GM23338 (cell line): ENCODE measurements around the gene GBP7. TPM values are rescaled to one million over a fixed set of nuclear protein-coding genes. Genes with fewer than 3 reads are reported as not detected.

ENCODE experiments used
- ATAC-seq: fragments of 200-7000 bp; cut with Tn5 transposase; 3 replicates; pipeline ENCODE4 v1.9.1; 2020
- DNase-seq: peaks from one replicate; pipeline ENCODE4 v3.0.0-alpha.2; 2015; ENCODE audit warnings: low spot score
- H2AFZ ChIP-seq: fragments of 200-600 bp; sonication (generic); 2 replicates; pipeline ENCODE4 v1.8.0; 2016; ENCODE audit warnings: antibody characterized with exemption, mild to moderate bottlenecking, moderate library complexity
- H3F3A ChIP-seq: fragments of 200-600 bp; sonication (generic); replicated peaks from 2 replicates; pipeline ENCODE4 v1.8.0; 2017; ENCODE audit warnings: antibody characterized with exemption, mixed run types, low read depth
- H3K27ac ChIP-seq: fragments of 200-600 bp; sonication (generic); 2 replicates; pipeline ENCODE4 v1.6.1; 2016; ENCODE audit warnings: low read depth
- H3K27me3 ChIP-seq: fragments of 200-600 bp; sonication (generic); 2 replicates; pipeline ENCODE4 v1.8.0; 2016; ENCODE audit warnings: mild to moderate bottlenecking, mixed run types, moderate library complexity; ENCODE audit not compliant: insufficient read depth
- H3K36me3 ChIP-seq: fragments of 200-600 bp; sonication (generic); 2 replicates; pipeline ENCODE4 v1.8.0; 2016; ENCODE audit warnings: mild to moderate bottlenecking; ENCODE audit not compliant: insufficient read depth
- H3K4me1 ChIP-seq: fragments of 200-600 bp; sonication (generic); 2 replicates; pipeline ENCODE4 v1.8.0; 2016; ENCODE audit warnings: mild to moderate bottlenecking, moderate library complexity; ENCODE audit not compliant: insufficient read depth
- H3K4me2 ChIP-seq: fragments of 200-600 bp; sonication (generic); 2 replicates; pipeline ENCODE4 v1.7.1; 2017; ENCODE audit warnings: mixed run types
- H3K4me3 ChIP-seq: fragments of 200-600 bp; sonication (generic); 2 replicates; pipeline ENCODE4 v1.6.1; 2016; ENCODE audit warnings: mixed run types
- H3K79me2 ChIP-seq: fragments of 200-600 bp; sonication (generic); replicated peaks from 2 replicates; pipeline ENCODE4 v1.8.0; 2017; ENCODE audit warnings: mild to moderate bottlenecking; ENCODE audit not compliant: insufficient read depth
- H3K9me2 ChIP-seq: fragments of 200-600 bp; sonication (generic); 2 replicates; pipeline ENCODE4 v1.8.0; 2017; ENCODE audit not compliant: insufficient read depth
- H4K20me1 ChIP-seq: fragments of 200-600 bp; sonication (generic); replicated peaks from 2 replicates; pipeline ENCODE4 v1.8.0; 2017; ENCODE audit warnings: mild to moderate bottlenecking; ENCODE audit not compliant: insufficient read depth
- H3K27ac Mint-ChIP-seq: 2 replicates; pipeline ENCODE4 v1.8.0; 2020; ENCODE audit warnings: inconsistent platforms, mild to moderate bottlenecking, moderate library complexity, mixed read lengths
- H3K27me3 Mint-ChIP-seq: 3 replicates; pipeline ENCODE4 v1.8.0; 2022; ENCODE audit warnings: low read depth, mild to moderate bottlenecking, moderate library complexity, mixed read lengths, inconsistent platforms; ENCODE audit not compliant: insufficient read depth, poor library complexity
- H3K36me3 Mint-ChIP-seq: 3 replicates; pipeline ENCODE4 v1.8.0; 2021; ENCODE audit warnings: low read depth, mild to moderate bottlenecking, inconsistent platforms, moderate library complexity, mixed read lengths
- H3K4me1 Mint-ChIP-seq: 3 replicates; pipeline ENCODE4 v1.8.0; 2020; ENCODE audit warnings: mild to moderate bottlenecking, inconsistent platforms, mixed read lengths
- H3K4me3 Mint-ChIP-seq: 3 replicates; pipeline ENCODE4 v1.8.0; 2021; ENCODE audit warnings: moderate library complexity, mild to moderate bottlenecking, inconsistent platforms, mixed read lengths
- H3K9me3 Mint-ChIP-seq: 3 replicates; pipeline ENCODE4 v1.8.0; 2020; ENCODE audit warnings: moderate library complexity, mild to moderate bottlenecking, inconsistent platforms, mixed read lengths
- CREB1 ChIP-seq: fragments of 250-450 bp; sonication (Bioruptor Pico); IDR thresholded peaks from 2 replicates; pipeline ENCODE4 v1.5.0; 2020; ENCODE audit warnings: low read depth, mild to moderate bottlenecking, moderate library complexity
- EZH2 ChIP-seq: fragments of 200-600 bp; sonication (generic); IDR thresholded peaks from one replicate; pipeline ENCODE4 v1.8.0; 2017; ENCODE audit warnings: antibody characterized with exemption, mild to moderate bottlenecking, low read depth; ENCODE audit not compliant: unreplicated experiment
- EZH2phosphoT487 ChIP-seq: fragments of 200-600 bp; sonication (generic); IDR thresholded peaks from one replicate; pipeline ENCODE4 v1.8.1; 2018; ENCODE audit warnings: antibody characterized with exemption; ENCODE audit not compliant: unreplicated experiment
- JUNB ChIP-seq: IDR thresholded peaks from one replicate; pipeline ENCODE4 v1.6.1; 2016; ENCODE audit warnings: antibody characterized with exemption; ENCODE audit not compliant: unreplicated experiment
- NANOG ChIP-seq: IDR thresholded peaks from 2 replicates; pipeline ENCODE4 v1.6.1; 2016; ENCODE audit warnings: antibody characterized with exemption, borderline replicate concordance
- POLR2AphosphoS5 ChIP-seq: IDR thresholded peaks from 2 replicates; pipeline ENCODE4 v1.6.1; 2016; ENCODE audit warnings: antibody characterized with exemption, low read depth
- STAT1 ChIP-seq: IDR thresholded peaks from one replicate; pipeline ENCODE4 v1.6.1; 2016; ENCODE audit warnings: antibody characterized with exemption; ENCODE audit not compliant: unreplicated experiment
- polyA plus RNA-seq: library from polyadenylated mRNA; unstranded; fragments of >200 nt; fragmentation: Nextera tagmentation; extraction: Ambion mirVana; gene quantifications from 2 replicates; pipeline ENCODE4 v1.2.1, GENCODE V29; 2016
- total RNA-seq: library from RNA; depleted of rRNA; stranded (reverse); fragments of >200 nt; shearing (Covaris generic); gene quantifications from 2 replicates; pipeline ENCODE4 v1.2.3, GENCODE V29; 2014
- TF ChIP-seq, protein P1 (sequence below), 2 experiments: fragments of 200-600 bp in 1 of 2; sonication (generic) in 1 of 2; conservative IDR thresholded peaks; 2 replicates each; pipeline versions ENCODE4 v1.5.1 to v1.6.1; 2016 to 2017; ENCODE audit warnings: antibody characterized with exemption in 2 of 2, low read depth in 2 of 2, mild to moderate bottlenecking in 2 of 2, moderate library complexity in 1 of 2
- TF ChIP-seq, protein P2 (sequence below): IDR thresholded peaks from one replicate; pipeline ENCODE4 v1.6.1; 2018; ENCODE audit warnings: antibody characterized with exemption; ENCODE audit not compliant: unreplicated experiment

GBP7 gene
- total and polyA plus RNA-seq, 2 experiments from 2014 or later: not detected

DNA sequence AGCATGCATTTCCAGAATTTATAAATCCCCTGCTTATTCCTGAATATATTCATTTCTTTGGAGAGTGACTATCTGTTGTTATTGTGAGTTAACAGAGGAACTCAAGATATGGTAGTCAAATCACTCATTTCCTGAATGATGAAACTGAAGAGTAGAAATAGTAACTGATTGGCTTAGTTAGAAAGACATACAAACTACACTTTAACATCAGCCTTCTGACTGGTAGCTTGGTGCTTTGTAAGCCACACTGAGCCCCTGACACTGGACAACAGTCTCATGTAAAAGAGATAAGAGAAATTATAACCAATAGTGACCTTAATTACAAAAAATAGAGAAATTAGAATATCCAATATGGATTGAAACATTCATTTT, 4.8 kb downstream of the GBP7 start (continued):
- TF ChIP-seq, protein P1, sequence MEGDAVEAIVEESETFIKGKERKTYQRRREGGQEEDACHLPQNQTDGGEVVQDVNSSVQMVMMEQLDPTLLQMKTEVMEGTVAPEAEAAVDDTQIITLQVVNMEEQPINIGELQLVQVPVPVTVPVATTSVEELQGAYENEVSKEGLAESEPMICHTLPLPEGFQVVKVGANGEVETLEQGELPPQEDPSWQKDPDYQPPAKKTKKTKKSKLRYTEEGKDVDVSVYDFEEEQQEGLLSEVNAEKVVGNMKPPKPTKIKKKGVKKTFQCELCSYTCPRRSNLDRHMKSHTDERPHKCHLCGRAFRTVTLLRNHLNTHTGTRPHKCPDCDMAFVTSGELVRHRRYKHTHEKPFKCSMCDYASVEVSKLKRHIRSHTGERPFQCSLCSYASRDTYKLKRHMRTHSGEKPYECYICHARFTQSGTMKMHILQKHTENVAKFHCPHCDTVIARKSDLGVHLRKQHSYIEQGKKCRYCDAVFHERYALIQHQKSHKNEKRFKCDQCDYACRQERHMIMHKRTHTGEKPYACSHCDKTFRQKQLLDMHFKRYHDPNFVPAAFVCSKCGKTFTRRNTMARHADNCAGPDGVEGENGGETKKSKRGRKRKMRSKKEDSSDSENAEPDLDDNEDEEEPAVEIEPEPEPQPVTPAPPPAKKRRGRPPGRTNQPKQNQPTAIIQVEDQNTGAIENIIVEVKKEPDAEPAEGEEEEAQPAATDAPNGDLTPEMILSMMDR (conservative IDR thresholded peaks at IDR 0.05; ENCODE audit: low read depth in 2 of 2): no peak
- TF ChIP-seq JUNB: no peak
- no peak for TF ChIP-seq POLR2AphosphoS5
- TF ChIP-seq STAT1: no peak
- TF ChIP-seq, protein P2, sequence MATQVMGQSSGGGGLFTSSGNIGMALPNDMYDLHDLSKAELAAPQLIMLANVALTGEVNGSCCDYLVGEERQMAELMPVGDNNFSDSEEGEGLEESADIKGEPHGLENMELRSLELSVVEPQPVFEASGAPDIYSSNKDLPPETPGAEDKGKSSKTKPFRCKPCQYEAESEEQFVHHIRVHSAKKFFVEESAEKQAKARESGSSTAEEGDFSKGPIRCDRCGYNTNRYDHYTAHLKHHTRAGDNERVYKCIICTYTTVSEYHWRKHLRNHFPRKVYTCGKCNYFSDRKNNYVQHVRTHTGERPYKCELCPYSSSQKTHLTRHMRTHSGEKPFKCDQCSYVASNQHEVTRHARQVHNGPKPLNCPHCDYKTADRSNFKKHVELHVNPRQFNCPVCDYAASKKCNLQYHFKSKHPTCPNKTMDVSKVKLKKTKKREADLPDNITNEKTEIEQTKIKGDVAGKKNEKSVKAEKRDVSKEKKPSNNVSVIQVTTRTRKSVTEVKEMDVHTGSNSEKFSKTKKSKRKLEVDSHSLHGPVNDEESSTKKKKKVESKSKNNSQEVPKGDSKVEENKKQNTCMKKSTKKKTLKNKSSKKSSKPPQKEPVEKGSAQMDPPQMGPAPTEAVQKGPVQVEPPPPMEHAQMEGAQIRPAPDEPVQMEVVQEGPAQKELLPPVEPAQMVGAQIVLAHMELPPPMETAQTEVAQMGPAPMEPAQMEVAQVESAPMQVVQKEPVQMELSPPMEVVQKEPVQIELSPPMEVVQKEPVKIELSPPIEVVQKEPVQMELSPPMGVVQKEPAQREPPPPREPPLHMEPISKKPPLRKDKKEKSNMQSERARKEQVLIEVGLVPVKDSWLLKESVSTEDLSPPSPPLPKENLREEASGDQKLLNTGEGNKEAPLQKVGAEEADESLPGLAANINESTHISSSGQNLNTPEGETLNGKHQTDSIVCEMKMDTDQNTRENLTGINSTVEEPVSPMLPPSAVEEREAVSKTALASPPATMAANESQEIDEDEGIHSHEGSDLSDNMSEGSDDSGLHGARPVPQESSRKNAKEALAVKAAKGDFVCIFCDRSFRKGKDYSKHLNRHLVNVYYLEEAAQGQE: no peak
- TF ChIP-seq EZH2: no peak
- TF ChIP-seq NANOG: no peak

DNA sequence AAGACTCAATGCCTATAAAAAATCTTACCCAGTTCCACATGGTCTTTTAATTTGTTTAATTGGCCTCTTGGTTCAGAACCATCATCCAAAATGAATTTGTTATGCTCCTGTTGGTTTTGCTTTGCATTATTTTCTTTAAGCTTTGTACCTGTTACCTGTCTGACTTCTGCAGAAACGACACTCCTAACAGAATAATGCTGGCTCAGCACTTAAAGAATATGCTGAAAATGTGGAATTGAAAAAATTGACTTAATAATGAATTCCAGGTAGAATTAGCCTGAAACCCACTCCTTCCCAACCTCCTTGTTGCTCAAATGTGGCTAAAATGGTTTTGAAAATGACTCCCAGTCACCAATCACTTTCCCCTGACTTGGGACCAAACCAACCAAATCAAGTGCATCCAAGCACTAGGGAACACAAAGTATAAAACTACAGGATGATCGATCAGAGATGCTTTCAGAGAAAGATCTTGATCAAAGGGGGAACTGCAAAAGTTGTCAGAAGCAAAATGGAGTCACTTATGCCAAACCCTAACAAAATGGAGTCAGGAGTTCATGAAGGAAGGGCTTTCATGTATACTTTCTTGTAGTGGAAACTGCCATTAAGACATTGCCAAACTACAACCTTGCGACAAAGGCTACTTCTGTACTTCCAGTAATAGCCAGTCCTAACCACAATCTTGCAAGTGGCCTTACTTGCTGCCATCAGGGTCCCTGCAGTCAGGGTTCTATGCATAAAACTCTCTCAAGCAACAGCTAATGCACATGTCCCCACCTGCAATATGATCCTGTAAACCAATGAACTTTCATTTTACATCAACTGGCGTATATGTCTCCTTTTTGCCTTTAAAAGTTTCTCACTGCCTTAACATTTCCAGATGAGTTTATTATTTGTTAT, 5.4 kb downstream of the GBP7 start:
- no peak overlapping the region for H3K27ac ChIP-seq
- no peak overlapping the region for H3K4me3 ChIP-seq
- H4K20me1 ChIP-seq: no peaks in the 10 kb centered on the region
- no peaks in the 10 kb centered on the region for H3K27me3 ChIP-seq
- H3K36me3 ChIP-seq: no peaks in the 10 kb centered on the region
- Mint-ChIP-seq H3K27ac (no peak overlapping the region), H3K27me3 (no peaks in the 10 kb centered on the region), H3K9me3 (no peaks in the 10 kb centered on the region), H3K4me1 (no peaks in the 10 kb centered on the region), H3K36me3 (no peaks in the 10 kb centered on the region), H3K4me3 (no peak overlapping the region)
- no peaks in the 10 kb centered on the region for H3K79me2 ChIP-seq
- H3K9me2 ChIP-seq: 0 out of 2 replicates have a peak, but pooled peaks cover 4% of the 10 kb centered on the region
- H2AFZ ChIP-seq: peak overlapping the region; percentile 67; the same call in 1 of the 2 replicates
- DNase-seq (no peak), ATAC-seq (no peak)
- H3K4me2 ChIP-seq: no peak overlapping the region
- H3F3A ChIP-seq: no peaks in the 10 kb centered on the region
- no peaks in the 10 kb centered on the region for H3K4me1 ChIP-seq
- no peak for TF ChIP-seq POLR2AphosphoS5
- no peak for TF ChIP-seq CREB1 (CRISPR knock-in tag)
- TF ChIP-seq, protein P1 (conservative IDR thresholded peaks at IDR 0.05; ENCODE audit: low read depth in 2 of 2): no peak
- TF ChIP-seq EZH2phosphoT487: no peak
- TF ChIP-seq, protein P2: no peak
